GM23338 (cell line): ENCODE data around the gene SRRM2. TPM values are rescaled to one million over a fixed set of nuclear protein-coding genes. Genes with fewer than 3 reads are reported as not detected.

Experiments used
- ATAC-seq: fragments of 200-7000 bp; cut with Tn5 transposase; 3 replicates; pipeline ENCODE4 v1.9.1; 2020
- DNase-seq: peaks from one replicate; pipeline ENCODE4 v3.0.0-alpha.2; 2015; ENCODE audit warnings: low spot score
- H2AFZ ChIP-seq: fragments of 200-600 bp; sonication (generic); 2 replicates; pipeline ENCODE4 v1.8.0; 2016; ENCODE audit warnings: antibody characterized with exemption, mild to moderate bottlenecking, moderate library complexity
- H3F3A ChIP-seq: fragments of 200-600 bp; sonication (generic); replicated peaks from 2 replicates; pipeline ENCODE4 v1.8.0; 2017; ENCODE audit warnings: antibody characterized with exemption, mixed run types, low read depth
- H3K27ac ChIP-seq: fragments of 200-600 bp; sonication (generic); 2 replicates; pipeline ENCODE4 v1.6.1; 2016; ENCODE audit warnings: low read depth
- H3K27me3 ChIP-seq: fragments of 200-600 bp; sonication (generic); 2 replicates; pipeline ENCODE4 v1.8.0; 2016; ENCODE audit warnings: mild to moderate bottlenecking, mixed run types, moderate library complexity; ENCODE audit not compliant: insufficient read depth
- H3K36me3 ChIP-seq: fragments of 200-600 bp; sonication (generic); 2 replicates; pipeline ENCODE4 v1.8.0; 2016; ENCODE audit warnings: mild to moderate bottlenecking; ENCODE audit not compliant: insufficient read depth
- H3K4me1 ChIP-seq: fragments of 200-600 bp; sonication (generic); 2 replicates; pipeline ENCODE4 v1.8.0; 2016; ENCODE audit warnings: mild to moderate bottlenecking, moderate library complexity; ENCODE audit not compliant: insufficient read depth
- H3K4me2 ChIP-seq: fragments of 200-600 bp; sonication (generic); 2 replicates; pipeline ENCODE4 v1.7.1; 2017; ENCODE audit warnings: mixed run types
- H3K4me3 ChIP-seq: fragments of 200-600 bp; sonication (generic); 2 replicates; pipeline ENCODE4 v1.6.1; 2016; ENCODE audit warnings: mixed run types
- H3K79me2 ChIP-seq: fragments of 200-600 bp; sonication (generic); replicated peaks from 2 replicates; pipeline ENCODE4 v1.8.0; 2017; ENCODE audit warnings: mild to moderate bottlenecking; ENCODE audit not compliant: insufficient read depth
- H3K9me2 ChIP-seq: fragments of 200-600 bp; sonication (generic); 2 replicates; pipeline ENCODE4 v1.8.0; 2017; ENCODE audit not compliant: insufficient read depth
- H4K20me1 ChIP-seq: fragments of 200-600 bp; sonication (generic); replicated peaks from 2 replicates; pipeline ENCODE4 v1.8.0; 2017; ENCODE audit warnings: mild to moderate bottlenecking; ENCODE audit not compliant: insufficient read depth
- H3K27ac Mint-ChIP-seq: 2 replicates; pipeline ENCODE4 v1.8.0; 2020; ENCODE audit warnings: inconsistent platforms, mild to moderate bottlenecking, moderate library complexity, mixed read lengths
- H3K27me3 Mint-ChIP-seq: 3 replicates; pipeline ENCODE4 v1.8.0; 2022; ENCODE audit warnings: low read depth, mild to moderate bottlenecking, moderate library complexity, mixed read lengths, inconsistent platforms; ENCODE audit not compliant: insufficient read depth, poor library complexity
- H3K36me3 Mint-ChIP-seq: 3 replicates; pipeline ENCODE4 v1.8.0; 2021; ENCODE audit warnings: low read depth, mild to moderate bottlenecking, inconsistent platforms, moderate library complexity, mixed read lengths
- H3K4me1 Mint-ChIP-seq: 3 replicates; pipeline ENCODE4 v1.8.0; 2020; ENCODE audit warnings: mild to moderate bottlenecking, inconsistent platforms, mixed read lengths
- H3K4me3 Mint-ChIP-seq: 3 replicates; pipeline ENCODE4 v1.8.0; 2021; ENCODE audit warnings: moderate library complexity, mild to moderate bottlenecking, inconsistent platforms, mixed read lengths
- H3K9me3 Mint-ChIP-seq: 3 replicates; pipeline ENCODE4 v1.8.0; 2020; ENCODE audit warnings: moderate library complexity, mild to moderate bottlenecking, inconsistent platforms, mixed read lengths
- CREB1 ChIP-seq: fragments of 250-450 bp; sonication (Bioruptor Pico); IDR thresholded peaks from 2 replicates; pipeline ENCODE4 v1.5.0; 2020; ENCODE audit warnings: low read depth, mild to moderate bottlenecking, moderate library complexity
- EZH2 ChIP-seq: fragments of 200-600 bp; sonication (generic); IDR thresholded peaks from one replicate; pipeline ENCODE4 v1.8.0; 2017; ENCODE audit warnings: antibody characterized with exemption, mild to moderate bottlenecking, low read depth; ENCODE audit not compliant: unreplicated experiment
- EZH2phosphoT487 ChIP-seq: fragments of 200-600 bp; sonication (generic); IDR thresholded peaks from one replicate; pipeline ENCODE4 v1.8.1; 2018; ENCODE audit warnings: antibody characterized with exemption; ENCODE audit not compliant: unreplicated experiment
- JUNB ChIP-seq: IDR thresholded peaks from one replicate; pipeline ENCODE4 v1.6.1; 2016; ENCODE audit warnings: antibody characterized with exemption; ENCODE audit not compliant: unreplicated experiment
- NANOG ChIP-seq: IDR thresholded peaks from 2 replicates; pipeline ENCODE4 v1.6.1; 2016; ENCODE audit warnings: antibody characterized with exemption, borderline replicate concordance
- STAT1 ChIP-seq: IDR thresholded peaks from one replicate; pipeline ENCODE4 v1.6.1; 2016; ENCODE audit warnings: antibody characterized with exemption; ENCODE audit not compliant: unreplicated experiment
- ZNF114 ChIP-seq: fragments of 250-450 bp; sonication (Bioruptor Pico); IDR thresholded peaks from 2 replicates; pipeline ENCODE4 v1.5.0; 2020; ENCODE audit warnings: mild to moderate bottlenecking, moderate library complexity
- ZNF331 ChIP-seq: fragments of 250-450 bp; sonication (Bioruptor Pico); IDR thresholded peaks from 2 replicates; pipeline ENCODE4 v1.5.0; 2020; ENCODE audit warnings: low read depth, mild to moderate bottlenecking, moderate library complexity
- polyA plus RNA-seq: library from polyadenylated mRNA; unstranded; fragments of >200 nt; fragmentation: Nextera tagmentation; extraction: Ambion mirVana; gene quantifications from 2 replicates; pipeline ENCODE4 v1.2.1, GENCODE V29; 2016
- total RNA-seq: library from RNA; depleted of rRNA; stranded (reverse); fragments of >200 nt; shearing (Covaris generic); gene quantifications from 2 replicates; pipeline ENCODE4 v1.2.3, GENCODE V29; 2014
- TF ChIP-seq, protein P1 (sequence below): IDR thresholded peaks from one replicate; pipeline ENCODE4 v1.6.1; 2018; ENCODE audit warnings: antibody characterized with exemption; ENCODE audit not compliant: unreplicated experiment
- TF ChIP-seq, protein P2 (sequence below), 2 experiments: fragments of 200-600 bp in 1 of 2; sonication (generic) in 1 of 2; conservative IDR thresholded peaks; 2 replicates each; pipeline versions ENCODE4 v1.5.1 to v1.6.1; 2016 to 2017; ENCODE audit warnings: antibody characterized with exemption in 2 of 2, low read depth in 2 of 2, mild to moderate bottlenecking in 2 of 2, moderate library complexity in 1 of 2
- TF ChIP-seq, protein P3 (sequence below): IDR thresholded peaks from 2 replicates; pipeline ENCODE4 v1.6.1; 2016; ENCODE audit warnings: antibody characterized with exemption

Gene SRRM2
- total and polyA plus RNA-seq, 2 experiments from 2014 or later, result 308 to 893 TPM

DNA sequence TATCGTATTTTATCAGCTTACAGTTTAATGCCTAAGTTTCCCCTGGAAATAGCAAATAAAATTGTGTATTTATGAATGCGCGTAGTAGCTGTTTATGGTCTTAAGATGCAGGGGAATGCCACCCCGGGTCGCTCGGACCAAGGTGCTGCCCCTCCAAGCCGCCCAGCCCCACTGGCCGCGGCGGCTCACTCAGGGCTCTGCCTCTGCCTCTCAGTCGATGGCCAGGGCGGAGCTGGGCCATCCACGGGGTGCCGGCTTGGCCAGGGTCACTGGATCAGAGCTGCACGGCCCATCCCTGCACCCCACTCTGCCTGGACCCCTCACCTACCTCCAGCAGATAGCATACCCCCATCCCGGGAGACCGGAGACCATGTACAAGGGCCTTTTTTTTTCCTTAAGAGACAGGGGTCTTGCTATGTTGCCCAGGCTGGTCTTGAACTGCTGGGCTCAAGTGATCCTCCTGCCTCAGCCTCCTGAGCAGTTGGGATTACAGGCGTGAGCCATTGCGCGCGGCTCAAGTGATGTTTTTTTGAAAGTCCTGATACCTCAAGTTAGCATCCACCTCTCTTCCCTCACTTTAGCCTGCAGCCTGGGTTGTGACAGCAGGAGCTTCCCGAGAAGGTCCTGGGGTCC, 43.4 kb upstream of the SRRM2 start (continued):
- TF ChIP-seq, protein P1, sequence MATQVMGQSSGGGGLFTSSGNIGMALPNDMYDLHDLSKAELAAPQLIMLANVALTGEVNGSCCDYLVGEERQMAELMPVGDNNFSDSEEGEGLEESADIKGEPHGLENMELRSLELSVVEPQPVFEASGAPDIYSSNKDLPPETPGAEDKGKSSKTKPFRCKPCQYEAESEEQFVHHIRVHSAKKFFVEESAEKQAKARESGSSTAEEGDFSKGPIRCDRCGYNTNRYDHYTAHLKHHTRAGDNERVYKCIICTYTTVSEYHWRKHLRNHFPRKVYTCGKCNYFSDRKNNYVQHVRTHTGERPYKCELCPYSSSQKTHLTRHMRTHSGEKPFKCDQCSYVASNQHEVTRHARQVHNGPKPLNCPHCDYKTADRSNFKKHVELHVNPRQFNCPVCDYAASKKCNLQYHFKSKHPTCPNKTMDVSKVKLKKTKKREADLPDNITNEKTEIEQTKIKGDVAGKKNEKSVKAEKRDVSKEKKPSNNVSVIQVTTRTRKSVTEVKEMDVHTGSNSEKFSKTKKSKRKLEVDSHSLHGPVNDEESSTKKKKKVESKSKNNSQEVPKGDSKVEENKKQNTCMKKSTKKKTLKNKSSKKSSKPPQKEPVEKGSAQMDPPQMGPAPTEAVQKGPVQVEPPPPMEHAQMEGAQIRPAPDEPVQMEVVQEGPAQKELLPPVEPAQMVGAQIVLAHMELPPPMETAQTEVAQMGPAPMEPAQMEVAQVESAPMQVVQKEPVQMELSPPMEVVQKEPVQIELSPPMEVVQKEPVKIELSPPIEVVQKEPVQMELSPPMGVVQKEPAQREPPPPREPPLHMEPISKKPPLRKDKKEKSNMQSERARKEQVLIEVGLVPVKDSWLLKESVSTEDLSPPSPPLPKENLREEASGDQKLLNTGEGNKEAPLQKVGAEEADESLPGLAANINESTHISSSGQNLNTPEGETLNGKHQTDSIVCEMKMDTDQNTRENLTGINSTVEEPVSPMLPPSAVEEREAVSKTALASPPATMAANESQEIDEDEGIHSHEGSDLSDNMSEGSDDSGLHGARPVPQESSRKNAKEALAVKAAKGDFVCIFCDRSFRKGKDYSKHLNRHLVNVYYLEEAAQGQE, result no peak

DNA sequence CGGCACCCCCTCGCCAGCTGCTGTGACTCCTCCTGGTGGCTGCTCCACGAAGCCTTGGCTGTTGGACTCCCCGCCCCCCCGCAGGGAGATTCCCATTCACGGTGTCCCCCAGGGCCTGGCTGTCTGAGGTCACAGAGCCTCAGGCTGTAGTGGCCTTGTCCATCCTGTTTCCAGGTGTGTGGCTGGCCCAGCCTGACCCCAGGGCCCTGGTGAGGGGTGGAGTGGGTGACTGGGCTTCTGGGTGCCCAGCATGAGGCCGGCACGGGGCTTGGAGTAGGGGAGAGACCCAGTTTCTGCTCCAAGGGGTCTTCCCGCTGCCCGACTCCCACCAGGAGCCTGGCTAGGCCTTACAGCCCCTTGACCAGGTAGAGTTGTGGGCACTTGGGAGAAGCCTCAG, 42.9 kb upstream of the SRRM2 start:
- no peak overlapping the region for H3K4me3 Mint-ChIP-seq
- Histone ChIP-seq H3F3A (no peaks in the 10 kb centered on the region; the same call in 1 of the 2 replicates), H4K20me1 (no peaks in the 10 kb centered on the region; the same call in 1 of the 2 replicates), H3K27me3 (no peaks in the 10 kb centered on the region), H3K36me3 (0 out of 2 replicates have a peak, but pooled peaks cover 5% of the 10 kb centered on the region), H3K27ac (no peak overlapping the region), H3K79me2 (no peaks in the 10 kb centered on the region), H2AFZ (no peak overlapping the region), H3K9me2 (no peaks in the 10 kb centered on the region), H3K4me1 (no peaks in the 10 kb centered on the region), H3K4me2 (no peak overlapping the region), H3K4me3 (no peak overlapping the region)
- peaks cover 10% of the 10 kb centered on the region for H3K27me3 Mint-ChIP-seq
- no peaks in the 10 kb centered on the region for H3K4me1 Mint-ChIP-seq
- DNase-seq (no peak), ATAC-seq (no peak)
- H3K27ac Mint-ChIP-seq, result no peak overlapping the region
- H3K9me3 Mint-ChIP-seq, result no peaks in the 10 kb centered on the region
- H3K36me3 Mint-ChIP-seq, result peaks cover 12% of the 10 kb centered on the region; the same call in 2 of the 3 replicates
- TF ChIP-seq JUNB, result no peak

DNA sequence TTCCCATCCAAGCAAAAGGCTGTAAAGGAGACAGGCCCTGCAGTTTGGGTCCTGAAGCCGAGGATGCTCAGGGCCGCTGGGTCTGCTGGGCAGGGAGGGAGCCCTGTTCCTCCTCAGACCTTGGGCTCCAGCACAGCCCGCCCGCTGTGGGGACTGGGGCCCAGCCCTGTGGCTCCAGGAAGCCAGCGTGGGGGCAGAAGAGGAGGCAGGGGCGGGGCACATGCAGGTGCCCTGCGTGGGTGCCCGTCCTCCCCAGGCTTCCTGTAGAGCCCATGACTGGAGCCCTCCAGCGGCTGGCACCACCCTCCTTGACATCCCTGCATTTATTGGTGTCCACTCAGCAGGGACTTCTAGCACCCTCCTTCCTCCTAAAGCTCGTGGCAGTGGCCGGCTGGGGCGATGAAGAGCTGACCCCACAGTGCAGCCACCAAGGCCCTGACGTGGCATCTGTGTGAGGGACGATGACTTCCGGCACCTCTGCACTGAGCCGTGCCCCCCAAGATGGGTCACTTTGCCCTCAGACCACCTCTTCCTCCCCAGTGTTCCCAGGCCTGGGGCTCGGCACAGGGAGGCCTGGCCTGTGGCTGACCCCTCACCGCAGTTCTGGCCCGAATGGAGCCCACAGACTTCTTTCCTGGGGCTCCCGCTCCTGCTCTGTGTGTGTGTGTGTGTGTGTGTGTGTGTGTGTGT, 42.3 kb upstream of the SRRM2 start:
- Mint-ChIP-seq H3K36me3 (peaks cover 12% of the 10 kb centered on the region), H3K4me3 (no peak overlapping the region), H3K27me3 (peaks cover 15% of the 10 kb centered on the region), H3K27ac (peak overlapping the region; percentile 5; the same call in 1 of the 2 replicates), H3K4me1 (peaks cover 4% of the 10 kb centered on the region; the same call in 2 of the 3 replicates), H3K9me3 (no peaks in the 10 kb centered on the region)
- no peak overlapping the region for H3K4me2 ChIP-seq
- no peaks in the 10 kb centered on the region for H3K79me2 ChIP-seq
- no peak for ATAC-seq
- no peaks in the 10 kb centered on the region; the same call in 1 of the 2 replicates for H3F3A ChIP-seq
- no peak for DNase-seq
- H3K4me1 ChIP-seq, result no peaks in the 10 kb centered on the region
- no peak overlapping the region for H2AFZ ChIP-seq
- H3K4me3 ChIP-seq, result no peak overlapping the region
- no peaks in the 10 kb centered on the region; the same call in 1 of the 2 replicates for H4K20me1 ChIP-seq
- H3K9me2 ChIP-seq, result no peaks in the 10 kb centered on the region
- H3K36me3 ChIP-seq, result 0 out of 2 replicates have a peak, but pooled peaks cover 5% of the 10 kb centered on the region
- H3K27ac ChIP-seq, result no peak overlapping the region
- no peaks in the 10 kb centered on the region for H3K27me3 ChIP-seq
- TF ChIP-seq JUNB, result no peak
- TF ChIP-seq EZH2phosphoT487, result no peak
- no peak for TF ChIP-seq EZH2
- TF ChIP-seq, protein P2, sequence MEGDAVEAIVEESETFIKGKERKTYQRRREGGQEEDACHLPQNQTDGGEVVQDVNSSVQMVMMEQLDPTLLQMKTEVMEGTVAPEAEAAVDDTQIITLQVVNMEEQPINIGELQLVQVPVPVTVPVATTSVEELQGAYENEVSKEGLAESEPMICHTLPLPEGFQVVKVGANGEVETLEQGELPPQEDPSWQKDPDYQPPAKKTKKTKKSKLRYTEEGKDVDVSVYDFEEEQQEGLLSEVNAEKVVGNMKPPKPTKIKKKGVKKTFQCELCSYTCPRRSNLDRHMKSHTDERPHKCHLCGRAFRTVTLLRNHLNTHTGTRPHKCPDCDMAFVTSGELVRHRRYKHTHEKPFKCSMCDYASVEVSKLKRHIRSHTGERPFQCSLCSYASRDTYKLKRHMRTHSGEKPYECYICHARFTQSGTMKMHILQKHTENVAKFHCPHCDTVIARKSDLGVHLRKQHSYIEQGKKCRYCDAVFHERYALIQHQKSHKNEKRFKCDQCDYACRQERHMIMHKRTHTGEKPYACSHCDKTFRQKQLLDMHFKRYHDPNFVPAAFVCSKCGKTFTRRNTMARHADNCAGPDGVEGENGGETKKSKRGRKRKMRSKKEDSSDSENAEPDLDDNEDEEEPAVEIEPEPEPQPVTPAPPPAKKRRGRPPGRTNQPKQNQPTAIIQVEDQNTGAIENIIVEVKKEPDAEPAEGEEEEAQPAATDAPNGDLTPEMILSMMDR (conservative IDR thresholded peaks at IDR 0.05; ENCODE audit: low read depth in 2 of 2), result no peak
- TF ChIP-seq NANOG, result no peak
- TF ChIP-seq, protein P3, sequence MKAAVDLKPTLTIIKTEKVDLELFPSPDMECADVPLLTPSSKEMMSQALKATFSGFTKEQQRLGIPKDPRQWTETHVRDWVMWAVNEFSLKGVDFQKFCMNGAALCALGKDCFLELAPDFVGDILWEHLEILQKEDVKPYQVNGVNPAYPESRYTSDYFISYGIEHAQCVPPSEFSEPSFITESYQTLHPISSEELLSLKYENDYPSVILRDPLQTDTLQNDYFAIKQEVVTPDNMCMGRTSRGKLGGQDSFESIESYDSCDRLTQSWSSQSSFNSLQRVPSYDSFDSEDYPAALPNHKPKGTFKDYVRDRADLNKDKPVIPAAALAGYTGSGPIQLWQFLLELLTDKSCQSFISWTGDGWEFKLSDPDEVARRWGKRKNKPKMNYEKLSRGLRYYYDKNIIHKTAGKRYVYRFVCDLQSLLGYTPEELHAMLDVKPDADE, result no peak
- TF ChIP-seq ZNF331 (CRISPR knock-in tag), result no peak
- TF ChIP-seq CREB1 (CRISPR knock-in tag), result no peak
- TF ChIP-seq, protein P1, result no peak
- no peak for TF ChIP-seq ZNF114 (CRISPR knock-in tag)
- no peak for TF ChIP-seq STAT1
